GM12891 (cell line): ENCODE results near the gene MYCN.

Experiments
- PAX5 ChIP-seq: IDR thresholded peaks from 2 replicates; pipeline ENCODE4 v1.6.1; 2011; ENCODE audit warnings: low read length, moderate library complexity, mild to moderate bottlenecking; ENCODE audit not compliant: insufficient read depth, severe bottlenecking
- POLR2A ChIP-seq: IDR thresholded peaks from 2 replicates; pipeline ENCODE4 v1.6.1; 2011; ENCODE audit warnings: low read depth, low read length, control low read depth
- POLR2AphosphoS5 ChIP-seq: IDR thresholded peaks from 2 replicates; pipeline ENCODE4 v1.6.1; 2011; ENCODE audit warnings: low read depth, low read length, control low read depth
- SPI1 ChIP-seq: IDR thresholded peaks from 2 replicates; pipeline ENCODE4 v1.6.1; 2011; ENCODE audit warnings: low read depth, low read length, control low read depth

DNA sequence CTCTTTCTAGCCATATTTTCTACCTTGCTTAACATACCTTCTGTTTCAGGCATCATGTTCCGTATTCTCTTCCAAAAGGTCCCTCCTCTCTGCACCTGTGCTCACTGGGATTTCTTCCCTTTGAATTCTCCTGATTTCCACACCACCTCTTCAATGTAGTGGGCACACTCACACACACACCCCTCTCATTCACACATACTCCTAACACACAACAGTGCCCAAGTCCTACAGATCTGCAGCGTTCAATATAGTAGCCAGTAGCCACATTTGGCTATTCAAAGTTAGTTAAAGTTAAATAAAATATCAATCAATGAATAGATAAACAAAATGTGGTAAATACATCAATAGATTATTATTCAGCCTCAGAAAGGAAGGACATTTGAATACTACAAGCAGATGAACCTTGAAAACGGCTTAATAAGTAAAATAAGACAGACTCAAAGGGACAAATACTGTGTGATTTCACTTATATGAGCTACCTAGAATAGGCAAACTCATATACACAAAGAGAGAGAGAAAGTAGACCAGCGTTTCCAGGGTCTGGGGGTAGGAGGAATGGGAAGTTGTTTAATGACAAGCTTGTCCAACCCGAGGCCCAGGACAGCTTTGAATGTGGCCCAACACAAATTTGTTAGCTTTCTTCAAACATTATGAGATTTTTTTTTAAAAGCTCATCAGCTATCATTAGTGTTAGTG, 34.4 kb downstream of the MYCN start:
- TF ChIP-seq POLR2A (no peak), POLR2AphosphoS5 (no peak), SPI1 (no peak), PAX5 (no peak)
